ENCODE measurements around the gene LXN.

- no peak for TF ChIP-seq SMAD3 (CRISPR knock-in tag; IDR thresholded peaks at IDR 0.05; ENCODE audit: borderline replicate concordance)
- TF ChIP-seq, protein P1, sequence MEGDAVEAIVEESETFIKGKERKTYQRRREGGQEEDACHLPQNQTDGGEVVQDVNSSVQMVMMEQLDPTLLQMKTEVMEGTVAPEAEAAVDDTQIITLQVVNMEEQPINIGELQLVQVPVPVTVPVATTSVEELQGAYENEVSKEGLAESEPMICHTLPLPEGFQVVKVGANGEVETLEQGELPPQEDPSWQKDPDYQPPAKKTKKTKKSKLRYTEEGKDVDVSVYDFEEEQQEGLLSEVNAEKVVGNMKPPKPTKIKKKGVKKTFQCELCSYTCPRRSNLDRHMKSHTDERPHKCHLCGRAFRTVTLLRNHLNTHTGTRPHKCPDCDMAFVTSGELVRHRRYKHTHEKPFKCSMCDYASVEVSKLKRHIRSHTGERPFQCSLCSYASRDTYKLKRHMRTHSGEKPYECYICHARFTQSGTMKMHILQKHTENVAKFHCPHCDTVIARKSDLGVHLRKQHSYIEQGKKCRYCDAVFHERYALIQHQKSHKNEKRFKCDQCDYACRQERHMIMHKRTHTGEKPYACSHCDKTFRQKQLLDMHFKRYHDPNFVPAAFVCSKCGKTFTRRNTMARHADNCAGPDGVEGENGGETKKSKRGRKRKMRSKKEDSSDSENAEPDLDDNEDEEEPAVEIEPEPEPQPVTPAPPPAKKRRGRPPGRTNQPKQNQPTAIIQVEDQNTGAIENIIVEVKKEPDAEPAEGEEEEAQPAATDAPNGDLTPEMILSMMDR (IDR thresholded peaks at IDR 0.05) = no peak
- no peak for TF ChIP-seq NFE2L1 (CRISPR knock-in tag; IDR thresholded peaks at IDR 0.05)
These were observed 40.0 kb upstream of the LXN start for GRCh38 chr3:158712443-158712842.

Data from WTC11 (cell line).